Stimulated activated CD8-positive, alpha-beta memory T cell treated with anti-CD3 and anti-CD28 coated beads, Interleukin-4, amount 100 ng/mL, for 4 hours (primary cell): ENCODE data around the gene CDKN2B.

ENCODE experiments used
- DNase-seq, 2 donors: peaks; one replicate each; pipeline ENCODE4 v3.0.0-alpha.2; 2020; ENCODE audit warnings: low read depth in 2 of 2, low spot score in 1 of 2

CDKN2B gene

DNA sequence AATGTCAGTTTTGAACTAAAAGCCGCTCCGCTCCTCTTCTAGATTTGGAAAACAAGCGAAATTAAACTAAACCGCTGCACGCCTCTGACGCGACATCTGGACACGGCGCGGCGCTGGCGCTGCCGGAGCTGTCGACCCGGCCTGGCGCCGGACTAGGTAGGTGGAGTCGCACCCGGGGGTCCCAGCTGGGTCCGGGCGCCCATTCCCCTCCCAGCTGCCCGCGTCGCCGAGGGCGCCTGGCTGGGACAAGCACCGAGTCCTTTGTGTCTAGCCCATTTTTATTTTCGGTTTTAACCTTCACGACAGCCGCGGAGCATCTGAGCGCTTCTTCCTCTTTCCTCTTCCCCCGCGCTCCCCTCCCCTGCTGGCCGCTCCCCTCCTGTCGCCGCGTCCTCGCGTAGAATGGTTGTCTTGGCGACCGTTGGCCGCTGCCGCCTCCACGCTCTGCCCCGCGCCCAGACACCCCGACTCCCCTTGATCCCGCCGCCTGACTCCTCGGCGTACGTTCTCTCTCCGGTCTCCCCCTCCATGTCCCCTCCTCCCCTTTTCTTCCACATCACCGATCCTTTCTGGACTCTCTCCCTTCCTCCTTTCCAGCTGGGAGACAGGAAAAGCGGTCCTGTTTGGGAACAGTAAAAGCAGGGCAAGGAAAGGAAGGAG is 14.0 kb downstream of the CDKN2B start:
- DNase-seq = peak in 1 of 2 donors; percentile 57

GRCh38 chr9:21994556-21995005 is 14.5 kb downstream of the CDKN2B start, which contains the start of gene CDKN2B-AS1:
Gene CDKN2B-AS1 (plus strand): TSS chr9:21994791.
- DNase-seq = no peak

DNA sequence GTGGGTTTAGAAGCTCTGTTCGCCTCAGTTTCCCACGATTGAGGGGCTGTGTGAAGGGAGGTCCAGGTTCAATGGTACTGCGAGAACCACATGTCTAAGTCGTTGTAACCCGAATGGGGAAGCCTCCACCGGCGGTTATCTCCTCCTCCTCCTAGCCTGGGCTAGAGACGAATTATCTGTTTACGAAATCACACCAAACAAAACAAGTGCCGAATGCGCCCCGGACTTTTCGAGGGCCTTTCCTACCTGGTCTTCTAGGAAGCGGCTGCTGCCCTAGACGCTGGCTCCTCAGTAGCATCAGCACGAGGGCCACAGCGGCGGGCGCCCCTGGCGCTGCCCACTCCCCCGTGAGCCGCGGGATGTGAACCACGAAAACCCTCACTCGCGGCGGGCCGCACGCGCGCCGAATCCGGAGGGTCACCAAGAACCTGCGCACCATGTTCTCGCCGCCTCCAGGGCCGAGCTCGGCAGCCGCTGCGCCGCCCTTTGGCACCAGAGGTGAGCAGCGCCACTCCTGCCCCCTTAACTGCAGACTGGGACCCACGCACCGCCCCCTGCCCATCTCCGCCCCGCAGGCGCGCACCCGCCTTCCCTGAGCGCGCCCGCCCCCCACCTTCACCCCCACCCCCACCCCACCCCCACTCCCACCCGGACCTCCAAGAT is 15.1 kb downstream of the CDKN2B start, which contains the start of gene CDKN2A:
TSS of gene CDKN2A (minus strand) at position 500 of the 663 bp plus-strand sequence.
- DNase-seq = no peak

DNA sequence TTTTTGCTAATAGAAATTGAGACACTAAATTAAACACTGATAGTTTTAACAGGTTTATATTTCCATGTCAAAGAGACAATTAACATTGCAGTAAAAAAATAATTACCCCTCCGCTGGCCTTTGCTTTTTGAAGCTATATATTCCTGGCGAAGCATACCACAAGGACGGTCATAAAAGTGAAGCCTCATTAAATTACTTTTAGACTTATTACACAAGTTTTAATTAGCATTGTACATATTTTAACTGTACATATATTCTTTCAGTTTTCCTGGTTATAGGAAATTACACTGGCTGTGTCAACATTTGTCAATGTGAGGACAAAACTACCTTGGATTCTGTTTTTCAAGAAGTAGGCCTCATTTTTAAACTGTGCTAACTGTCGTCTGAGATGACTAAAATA is 16.1 kb downstream of the CDKN2B start:
- no peak for DNase-seq

- no peak for DNase-seq
Measured at GRCh38 chr9:21991072-21991959, 17.8 kb downstream of the CDKN2B start.

GRCh38 chr9:21989440-21990189 is 19.5 kb downstream of the CDKN2B start:
- no peak for DNase-seq

- DNase-seq = no peak
Measured at GRCh38 chr9:21988056-21988990, 20.8 kb downstream of the CDKN2B start.

- DNase-seq = no peak
Measured at GRCh38 chr9:21985964-21986667, 23.0 kb downstream of the CDKN2B start.

- DNase-seq = no peak
Measured at GRCh38 chr9:21984101-21984500, 25.0 kb downstream of the CDKN2B start.

DNA sequence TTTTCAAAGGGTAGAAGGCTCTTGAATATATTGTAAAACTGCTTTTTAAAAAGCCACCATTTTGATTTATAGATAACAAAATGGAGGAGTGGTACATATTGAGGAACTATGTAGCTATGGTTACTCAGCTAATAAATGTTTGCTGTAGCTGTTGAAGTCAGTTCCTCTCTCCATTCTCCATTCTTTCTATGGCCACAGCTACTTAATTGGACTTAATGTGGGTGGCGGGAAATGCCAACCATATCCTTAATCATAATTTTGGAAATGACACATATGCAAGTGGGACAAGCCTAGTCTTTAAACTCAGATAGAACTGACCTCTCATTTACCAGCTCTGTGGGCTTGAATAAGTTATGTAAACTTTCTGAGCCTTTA is 25.6 kb downstream of the CDKN2B start:
- no peak for DNase-seq

DNA sequence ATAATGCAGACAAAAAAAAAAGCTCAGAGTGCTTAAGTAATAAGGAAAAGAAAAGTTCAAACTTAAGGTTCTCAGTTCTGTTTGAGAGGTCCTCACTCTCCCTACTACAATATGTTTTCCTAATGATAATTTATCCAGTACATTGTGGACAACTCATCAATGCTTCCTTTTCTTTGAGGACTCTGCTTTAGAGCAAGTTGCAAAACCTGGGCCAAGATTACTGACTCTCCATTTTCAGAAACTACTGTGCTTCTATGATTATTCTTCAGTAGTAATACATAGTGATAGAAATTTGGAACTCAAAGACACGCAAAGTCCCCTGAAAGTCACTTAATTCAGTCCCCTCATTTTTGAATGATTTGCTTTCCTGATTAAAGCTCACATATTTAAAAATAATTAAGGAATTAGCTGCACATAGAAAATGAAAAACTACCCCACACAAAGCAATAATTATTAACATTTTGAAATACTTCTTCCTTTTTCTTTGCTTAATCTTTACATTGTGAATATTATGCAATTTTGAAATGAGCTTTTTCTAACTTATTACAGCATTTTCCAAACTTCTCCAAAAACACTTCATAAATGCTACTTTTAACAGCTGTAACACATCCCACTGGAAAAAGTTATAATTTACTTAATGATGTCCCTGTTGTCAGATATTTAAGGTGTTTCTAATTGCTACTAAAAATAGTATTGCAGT is 26.1 kb downstream of the CDKN2B start:
- DNase-seq = no peak

GRCh38 chr9:21982391-21982790 is 26.7 kb downstream of the CDKN2B start:
- no peak for DNase-seq

DNA sequence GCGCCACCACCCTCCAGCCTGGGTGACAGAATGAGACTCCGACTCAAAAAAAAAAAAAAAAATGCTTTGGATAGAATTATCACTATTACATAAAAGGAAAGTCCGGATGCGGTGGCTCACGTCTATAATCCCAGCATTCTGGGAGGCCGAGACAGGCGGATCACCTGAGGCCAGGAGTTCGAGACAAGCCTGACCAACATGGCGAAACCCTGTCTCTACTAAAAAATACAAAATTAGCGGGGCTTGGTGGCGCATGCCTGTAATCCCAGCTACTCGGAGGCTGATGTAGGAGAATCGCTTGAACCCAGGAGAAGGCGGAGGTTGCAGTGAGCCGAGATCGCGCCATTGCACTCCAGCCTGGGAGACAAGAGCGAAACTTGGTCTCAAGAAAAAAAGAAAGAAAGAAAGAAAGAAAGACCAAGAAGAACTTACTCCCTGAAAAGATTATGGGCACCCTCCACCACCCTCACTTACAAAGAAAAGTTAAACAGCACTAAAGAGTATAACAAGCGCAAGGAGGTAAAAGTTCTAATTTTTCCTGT is 32.7 kb downstream of the CDKN2B start:
- no peak for DNase-seq

- no peak for DNase-seq
Measured at GRCh38 chr9:21974722-21975409, 34.2 kb downstream of the CDKN2B start.

- DNase-seq = no peak
Measured at GRCh38 chr9:21974343-21974721, 34.8 kb downstream of the CDKN2B start.

DNA sequence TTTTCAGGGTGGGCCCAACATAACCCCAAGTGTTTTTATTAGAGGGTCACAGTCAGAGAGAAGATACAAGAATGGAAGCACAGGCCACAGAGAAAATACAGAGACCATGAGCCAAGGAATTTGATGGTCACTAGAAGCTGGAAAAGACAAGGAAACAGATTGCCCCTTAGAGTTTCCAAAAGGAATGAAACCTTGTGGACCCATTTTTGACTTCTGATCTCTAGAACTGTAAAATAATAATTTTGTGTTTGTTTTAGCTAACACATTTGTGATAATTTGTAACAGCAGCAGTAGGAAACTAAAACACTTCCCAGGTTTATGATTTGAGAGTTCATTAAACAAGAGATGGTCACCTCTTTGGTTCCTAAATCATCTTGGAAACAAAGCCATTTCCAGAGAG is 36.7 kb downstream of the CDKN2B start:
- DNase-seq = no peak

GRCh38 chr9:21970800-21971640 is 38.1 kb downstream of the CDKN2B start:
- DNase-seq = no peak
